HUES48 (cell line): Measurements from ENCODE around the gene ZNF391.

ENCODE experiments used
- H3K27ac ChIP-seq: one replicate; pipeline ENCODE4 v1.7.0; 2013; ENCODE audit warnings: low read depth, low read length, inconsistent platforms
- H3K27me3 ChIP-seq: 2 replicates; pipeline ENCODE4 v1.6.1; 2013; ENCODE audit warnings: mild to moderate bottlenecking, low read length; ENCODE audit not compliant: control insufficient read depth, insufficient read depth
- H3K36me3 ChIP-seq: 2 replicates; pipeline ENCODE4 v1.6.1; 2013; ENCODE audit warnings: low read length; ENCODE audit not compliant: control insufficient read depth, insufficient read depth
- H3K4me1 ChIP-seq: 2 replicates; pipeline ENCODE4 v1.6.1; 2013; ENCODE audit warnings: mild to moderate bottlenecking, low read length; ENCODE audit not compliant: control insufficient read depth, insufficient read depth
- H3K4me3 ChIP-seq: 2 replicates; pipeline ENCODE4 v1.5.1; 2013; ENCODE audit warnings: mild to moderate bottlenecking, low read depth, low read length
- H3K9ac ChIP-seq: 2 replicates; pipeline ENCODE4 v1.6.1; 2013; ENCODE audit warnings: mild to moderate bottlenecking, low read depth, low read length, moderate library complexity
- H3K9me3 ChIP-seq: 2 replicates; pipeline ENCODE4 v1.6.1; 2013; ENCODE audit warnings: low read length; ENCODE audit not compliant: control insufficient read depth, insufficient read depth

ZNF391 gene

GRCh38 chr6:27452496-27452897 lies 63.9 kb downstream of the ZNF391 start:
- Histone ChIP-seq H3K4me1 (no peaks in the 10 kb centered on the region), H3K9ac (no peak overlapping the region), H3K27ac (no peak overlapping the region), H3K4me3 (peak overlapping the region; percentile 21; the same call in 1 of the 2 replicates), H3K36me3 (peaks cover 74% of the 10 kb centered on the region), H3K27me3 (no peaks in the 10 kb centered on the region), H3K9me3 (peaks cover 93% of the 10 kb centered on the region)
